ENCODE data around the gene MTMR8.

- TF ChIP-seq ZBTB7A (IDR thresholded peaks at IDR 0.05; ENCODE audit: borderline replicate concordance, control insufficient read depth, low read depth, low read length) (no peak), ZNF124 (CRISPR knock-in tag; IDR thresholded peaks at IDR 0.05) (no peak)
- TF ChIP-seq, protein P1, sequence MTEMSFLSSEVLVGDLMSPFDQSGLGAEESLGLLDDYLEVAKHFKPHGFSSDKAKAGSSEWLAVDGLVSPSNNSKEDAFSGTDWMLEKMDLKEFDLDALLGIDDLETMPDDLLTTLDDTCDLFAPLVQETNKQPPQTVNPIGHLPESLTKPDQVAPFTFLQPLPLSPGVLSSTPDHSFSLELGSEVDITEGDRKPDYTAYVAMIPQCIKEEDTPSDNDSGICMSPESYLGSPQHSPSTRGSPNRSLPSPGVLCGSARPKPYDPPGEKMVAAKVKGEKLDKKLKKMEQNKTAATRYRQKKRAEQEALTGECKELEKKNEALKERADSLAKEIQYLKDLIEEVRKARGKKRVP (CRISPR knock-in tag; IDR thresholded peaks at IDR 0.05) = no peak
These were observed 32.0 kb upstream of the MTMR8 start for GRCh38 chrX:64427281-64427680.

All from K562 (cell line).